K562 (cell line): Measurements from ENCODE around the gene PPP1R14C. TPM values are rescaled to one million over a fixed set of nuclear protein-coding genes. Genes with fewer than 3 reads are reported as not detected.

Experiments used
- BCOR ChIP-seq: fragments of 450-650 bp; IDR thresholded peaks from 2 replicates; pipeline ENCODE4 v1.6.1; 2016
- CREB1 ChIP-seq, 2 experiments: sonication (generic) in 1 of 2; formaldehyde crosslinking in 1 of 2; IDR thresholded peaks; 2 replicates each; pipeline versions ENCODE4 v1.6.1 to v1.8.0; 2012 to 2022; ENCODE audit warnings: inconsistent platforms in 1 of 2, mild to moderate bottlenecking in 1 of 2, missing genetic modification reagents in 1 of 2, moderate library complexity in 1 of 2
- ELF2 ChIP-seq: fragments of 250-450 bp; sonication (Bioruptor Pico); IDR thresholded peaks from 2 replicates; pipeline ENCODE4 v1.5.0; 2021; ENCODE audit warnings: mild to moderate bottlenecking
- EP400 ChIP-seq: fragments of 450-650 bp; IDR thresholded peaks from 2 replicates; pipeline ENCODE4 v1.6.1; 2017; ENCODE audit warnings: antibody characterized with exemption, mild to moderate bottlenecking, moderate library complexity
- FOSL1 ChIP-seq: fragments of 200-800 bp; sonication (Bioruptor generic); conservative IDR thresholded peaks from 2 replicates; pipeline ENCODE4 v1.6.1; 2016; ENCODE audit warnings: missing genetic modification characterization, missing compliant biosample characterization
- GABPB1 ChIP-seq: sonication (generic); formaldehyde crosslinking; IDR thresholded peaks from 2 replicates; pipeline ENCODE4 v1.8.0; 2022; ENCODE audit warnings: mild to moderate bottlenecking, missing genetic modification reagents
- JUND ChIP-seq, 2 experiments: IDR thresholded peaks; 2 replicates in 1 of 2; 3 replicates in 1 of 2; pipeline ENCODE4 v1.6.1; 2011; ENCODE audit warnings: borderline replicate concordance in 2 of 2, low read depth in 2 of 2, low read length in 2 of 2, improper control_type of control experiment in 1 of 2, missing biosample characterization in 1 of 2, missing genetic modification characterization in 1 of 2, missing genetic modification reagents in 1 of 2
- KDM1A ChIP-seq, 2 experiments: fragments of 450-650 bp; IDR thresholded peaks; 2 replicates each; pipeline ENCODE4 v1.6.1; 2016; ENCODE audit warnings: mild to moderate bottlenecking in 2 of 2
- MBD1 ChIP-seq: fragments of 250-450 bp; sonication (Bioruptor Pico); IDR thresholded peaks from 2 replicates; pipeline ENCODE4 v1.8.0; 2022; ENCODE audit warnings: inconsistent platforms
- MTA1 ChIP-seq: fragments of 450-650 bp; IDR thresholded peaks from 2 replicates; pipeline ENCODE4 v1.6.1; 2017; ENCODE audit warnings: borderline replicate concordance
- MYNN ChIP-seq, 2 experiments: sonication (generic); formaldehyde crosslinking in 1 of 2; IDR thresholded peaks; 2 replicates each; pipeline versions ENCODE4 v1.5.0 to v1.6.1; 2016 to 2020; ENCODE audit warnings: antibody characterized with exemption in 1 of 2, missing genetic modification reagents in 1 of 2
- POU5F1 ChIP-seq: fragments of 150-350 bp; IDR thresholded peaks from 2 replicates; pipeline ENCODE4 v1.6.1; 2014; ENCODE audit warnings: borderline replicate concordance, low read length, low read depth, mild to moderate bottlenecking; ENCODE audit not compliant: partially characterized antibody
- RBFOX2 ChIP-seq: fragments of 200-400 bp; formaldehyde crosslinking; IDR thresholded peaks from 2 replicates; pipeline ENCODE4 v1.6.1; 2017; ENCODE audit warnings: low read depth, mild to moderate bottlenecking, low read length, moderate library complexity
- SP2 ChIP-seq: IDR thresholded peaks from 2 replicates; pipeline ENCODE4 v1.6.1; 2011; ENCODE audit warnings: mild to moderate bottlenecking, low read depth, low read length, moderate library complexity; ENCODE audit not compliant: poor library complexity, severe bottlenecking; ENCODE audit errors: extremely low read depth
- TAF9B ChIP-seq: fragments of 450-650 bp; IDR thresholded peaks from 2 replicates; pipeline ENCODE4 v1.6.1; 2018; ENCODE audit warnings: mild to moderate bottlenecking; ENCODE audit not compliant: partially characterized antibody
- TCF3 ChIP-seq: sonication (generic); formaldehyde crosslinking; IDR thresholded peaks from 2 replicates; pipeline ENCODE4 v1.4.0; 2020; ENCODE audit warnings: mild to moderate bottlenecking, missing genetic modification reagents
- polyA plus RNA-seq, 8 experiments: library from polyadenylated mRNA; depleted of rRNA in 4 of 8; stranded (reverse) in 5 of 8; unstranded in 3 of 8; fragments of >200 nt; fragmentation: Nextera tagmentation in 2 of 8; fragmentation: Illumina TruSeq in 1 of 8; extraction: Ambion mirVana in 2 of 8; extraction: Trizol in 1 of 8; gene quantifications; 2 replicates each; pipeline versions ENCODE4 v1.2.1 to v1.2.3, GENCODE V29; 2011 to 2014; ENCODE audit warnings: inconsistent platforms in 1 of 8, missing spikeins in 1 of 8
- total RNA-seq, 7 experiments: library from RNA; depleted of rRNA in 6 of 7; stranded (reverse); fragments of >200 nt in 6 of 7; fragmentation: Illumina TruSeq in 2 of 7; extraction: Trizol in 2 of 7; gene quantifications; 2 replicates each; pipeline versions ENCODE4 v1.2.1 to v1.2.3, GENCODE V29; 2011 to 2021; ENCODE audit warnings: low replicate concordance in 1 of 7
- TF ChIP-seq, protein P1 (sequence below): fragments of 450-650 bp; IDR thresholded peaks from 2 replicates; pipeline ENCODE4 v1.7.1; 2018; ENCODE audit warnings: mild to moderate bottlenecking, low read depth; ENCODE audit not compliant: partially characterized antibody
- TF ChIP-seq, protein P2 (sequence below): fragments of 450-650 bp; IDR thresholded peaks from 2 replicates; pipeline ENCODE4 v1.6.1; 2017; ENCODE audit warnings: antibody characterized with exemption

PPP1R14C gene
- total and polyA plus RNA-seq, 9 of the 15 experiments (the other 6 are each of a cell fraction or from before 2014, with no cell fraction given), result 4.5 to 16.6 (median 11.9) TPM

- TF ChIP-seq MBD1, result no peak
- TF ChIP-seq ELF2 (CRISPR knock-in tag), result no peak
- TF ChIP-seq TCF3, result peak; percentile 54
- TF ChIP-seq EP400, result 0 out of 2 replicates have a peak, but pooled peaks have one; percentile 29
- TF ChIP-seq, protein P1, sequence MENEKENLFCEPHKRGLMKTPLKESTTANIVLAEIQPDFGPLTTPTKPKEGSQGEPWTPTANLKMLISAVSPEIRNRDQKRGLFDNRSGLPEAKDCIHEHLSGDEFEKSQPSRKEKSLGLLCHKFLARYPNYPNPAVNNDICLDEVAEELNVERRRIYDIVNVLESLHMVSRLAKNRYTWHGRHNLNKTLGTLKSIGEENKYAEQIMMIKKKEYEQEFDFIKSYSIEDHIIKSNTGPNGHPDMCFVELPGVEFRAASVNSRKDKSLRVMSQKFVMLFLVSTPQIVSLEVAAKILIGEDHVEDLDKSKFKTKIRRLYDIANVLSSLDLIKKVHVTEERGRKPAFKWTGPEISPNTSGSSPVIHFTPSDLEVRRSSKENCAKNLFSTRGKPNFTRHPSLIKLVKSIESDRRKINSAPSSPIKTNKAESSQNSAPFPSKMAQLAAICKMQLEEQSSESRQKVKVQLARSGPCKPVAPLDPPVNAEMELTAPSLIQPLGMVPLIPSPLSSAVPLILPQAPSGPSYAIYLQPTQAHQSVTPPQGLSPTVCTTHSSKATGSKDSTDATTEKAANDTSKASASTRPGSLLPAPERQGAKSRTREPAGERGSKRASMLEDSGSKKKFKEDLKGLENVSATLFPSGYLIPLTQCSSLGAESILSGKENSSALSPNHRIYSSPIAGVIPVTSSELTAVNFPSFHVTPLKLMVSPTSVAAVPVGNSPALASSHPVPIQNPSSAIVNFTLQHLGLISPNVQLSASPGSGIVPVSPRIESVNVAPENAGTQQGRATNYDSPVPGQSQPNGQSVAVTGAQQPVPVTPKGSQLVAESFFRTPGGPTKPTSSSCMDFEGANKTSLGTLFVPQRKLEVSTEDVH, result peak; percentile 15
- TF ChIP-seq TAF9B, result peak; percentile 59
- 0 out of 2 replicates have a peak, but pooled peaks have one; percentile 9 for TF ChIP-seq RBFOX2
- peak; percentile 68 to 83 for TF ChIP-seq KDM1A (IDR thresholded peaks at IDR 0.05)
- TF ChIP-seq BCOR, result peak; percentile 36; the same call in 1 of the 2 replicates
- no peak for TF ChIP-seq POU5F1
- peak; percentile 62 for TF ChIP-seq CREB1 (IDR thresholded peaks at IDR 0.05)
- 0 out of 2 replicates have a peak, but pooled peaks have one; percentile 0 for TF ChIP-seq CREB1 (CRISPR knock-in tag; IDR thresholded peaks at IDR 0.05)
- TF ChIP-seq MYNN (IDR thresholded peaks at IDR 0.05), result peak; percentile 47; the same call in 1 of the 2 replicates
- no peak for TF ChIP-seq MYNN (CRISPR knock-in tag; IDR thresholded peaks at IDR 0.05)
- TF ChIP-seq MTA1, result peak; percentile 31; the same call in 1 of the 2 replicates
- TF ChIP-seq SP2, result no peak
- no peak for TF ChIP-seq GABPB1 (CRISPR knock-in tag)
- TF ChIP-seq, protein P2, sequence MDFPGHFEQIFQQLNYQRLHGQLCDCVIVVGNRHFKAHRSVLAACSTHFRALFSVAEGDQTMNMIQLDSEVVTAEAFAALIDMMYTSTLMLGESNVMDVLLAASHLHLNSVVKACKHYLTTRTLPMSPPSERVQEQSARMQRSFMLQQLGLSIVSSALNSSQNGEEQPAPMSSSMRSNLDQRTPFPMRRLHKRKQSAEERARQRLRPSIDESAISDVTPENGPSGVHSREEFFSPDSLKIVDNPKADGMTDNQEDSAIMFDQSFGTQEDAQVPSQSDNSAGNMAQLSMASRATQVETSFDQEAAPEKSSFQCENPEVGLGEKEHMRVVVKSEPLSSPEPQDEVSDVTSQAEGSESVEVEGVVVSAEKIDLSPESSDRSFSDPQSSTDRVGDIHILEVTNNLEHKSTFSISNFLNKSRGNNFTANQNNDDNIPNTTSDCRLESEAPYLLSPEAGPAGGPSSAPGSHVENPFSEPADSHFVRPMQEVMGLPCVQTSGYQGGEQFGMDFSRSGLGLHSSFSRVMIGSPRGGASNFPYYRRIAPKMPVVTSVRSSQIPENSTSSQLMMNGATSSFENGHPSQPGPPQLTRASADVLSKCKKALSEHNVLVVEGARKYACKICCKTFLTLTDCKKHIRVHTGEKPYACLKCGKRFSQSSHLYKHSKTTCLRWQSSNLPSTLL, result no peak
- peak; percentile 93 for TF ChIP-seq JUND (IDR thresholded peaks at IDR 0.05; ENCODE audit: borderline replicate concordance, low read depth, low read length)
- peak; percentile 82; the same call in 1 of the 3 replicates for TF ChIP-seq JUND (tag; IDR thresholded peaks at IDR 0.05; ENCODE audit: borderline replicate concordance, low read depth, low read length)
- TF ChIP-seq FOSL1 (tag), result peak; percentile 79
Observed at GRCh38 chr6:150269857-150270223, 127.0 kb downstream of the PPP1R14C start (continued).
